Urinary bladder (tissue), 4 donors: Measurements from ENCODE around the gene P2RX2. TPM values are rescaled to one million over a fixed set of nuclear protein-coding genes. Genes with fewer than 3 reads are reported as not detected.

Experiments
- DNase-seq: peaks from one replicate; pipeline ENCODE4 v3.0.0-alpha.2; 2015; ENCODE audit errors: extremely low spot score
- H3K27ac ChIP-seq: one replicate; pipeline ENCODE4 v1.5.1; 2013; ENCODE audit warnings: low read depth, mild to moderate bottlenecking, moderate library complexity
- H3K36me3 ChIP-seq: one replicate; pipeline ENCODE4 v1.6.1; 2013; ENCODE audit warnings: mild to moderate bottlenecking, moderate library complexity; ENCODE audit not compliant: insufficient read depth
- H3K4me1 ChIP-seq: one replicate; pipeline ENCODE4 v1.6.1; 2013; ENCODE audit warnings: mild to moderate bottlenecking, moderate library complexity; ENCODE audit not compliant: insufficient read depth
- H3K4me3 ChIP-seq: one replicate; pipeline ENCODE4 v1.5.1; 2013; ENCODE audit warnings: low read depth, low read length
- WGBS: extraction: QIAGEN DNeasy Blood & Tissue Kit; methylation state at CpG from one replicate; pipeline ENCODE4 v1.1.7; 2013; 5-methylcytosine and 5-hydroxymethylcytosine counted together
- polyA plus RNA-seq: library from polyadenylated mRNA; stranded (reverse); fragments of 200-250 nt; gene quantifications from one replicate; pipeline ENCODE4 v1.2.3, GENCODE V29; 2013
- total RNA-seq: library from RNA; depleted of rRNA; stranded (reverse); fragments of >200 nt; gene quantifications from one replicate; pipeline ENCODE4 v1.2.3, GENCODE V29; 2014
- donor health status: healthy with polysubstance abuse.
- donor health status: healthy.

P2RX2 gene
- total and polyA plus RNA-seq, 2 donors: 0.37 TPM; not detected in 1

DNA sequence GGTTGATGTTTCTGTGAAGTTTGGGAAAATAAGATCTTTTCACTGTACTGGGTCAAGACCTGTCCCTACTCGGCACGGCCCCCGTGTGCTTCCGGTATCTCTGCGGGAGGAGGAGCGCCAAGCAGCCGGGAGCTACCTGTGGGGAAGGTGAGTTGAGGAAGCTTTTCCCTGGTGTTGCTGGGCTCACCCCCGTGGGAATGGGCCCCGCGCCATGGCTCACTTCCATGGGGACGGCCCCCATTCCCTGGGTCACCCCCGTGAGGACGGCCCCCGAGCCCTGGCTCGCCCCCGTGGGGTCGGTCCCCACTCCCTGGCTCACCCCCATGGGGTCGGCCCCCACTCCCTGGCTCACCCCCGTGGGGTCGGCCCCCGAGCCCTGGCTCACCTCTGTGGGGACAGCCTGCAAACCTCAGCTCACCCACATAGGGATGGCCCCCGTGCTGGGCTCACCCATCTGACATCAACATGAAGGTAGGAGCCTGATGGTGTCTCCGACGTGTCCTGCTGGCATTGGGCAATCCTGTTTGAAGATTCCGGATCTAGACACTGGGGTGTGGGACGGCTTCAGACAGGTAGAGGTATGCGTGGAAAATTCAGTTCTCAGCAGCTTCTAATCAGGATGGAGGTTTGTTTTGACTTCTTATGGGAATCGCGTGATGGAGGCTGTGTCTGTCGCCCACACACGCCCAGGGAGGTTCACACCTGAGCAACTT is 17.2 kb upstream of the P2RX2 start:
- H3K27ac ChIP-seq: no peak overlapping the region

DNA sequence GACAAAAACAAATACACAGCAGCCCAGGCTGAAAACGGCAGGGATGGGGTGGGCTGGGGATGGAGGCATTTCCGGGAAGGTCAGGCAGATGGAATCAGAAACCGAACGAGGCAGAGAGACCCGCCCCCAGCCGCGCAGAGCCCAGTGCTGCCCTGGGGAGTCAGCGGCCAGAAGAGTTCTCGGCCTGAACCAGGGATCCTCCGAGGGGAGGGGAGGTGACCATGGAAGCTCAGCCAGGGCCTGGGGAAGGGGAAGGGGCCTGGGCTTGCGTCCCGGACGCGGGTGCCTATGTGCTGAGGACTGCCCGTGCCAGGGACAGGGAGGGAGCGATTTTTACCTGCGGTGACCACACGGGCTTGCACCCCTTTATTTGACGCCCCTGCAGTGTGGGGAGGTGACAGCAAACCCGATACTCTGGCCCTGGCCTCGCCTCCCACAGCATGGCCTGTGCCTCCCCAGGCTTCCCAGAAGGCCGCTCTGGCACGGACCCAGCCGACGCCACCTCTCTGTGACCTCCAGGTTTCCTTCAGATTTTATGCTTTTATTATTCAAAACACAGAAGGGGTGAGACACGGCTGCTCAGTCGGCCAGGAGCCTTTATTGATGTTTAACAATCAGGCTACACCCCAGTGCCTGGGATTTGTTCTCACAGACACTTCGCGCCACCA is 15.9 kb upstream of the P2RX2 start:
- Histone ChIP-seq H3K36me3 (no peaks in the 10 kb centered on the region), H3K4me1 (no peaks in the 10 kb centered on the region), H3K27ac (peak overlapping the region; percentile 24), H3K4me3 (no peak overlapping the region)
- 43% methylated on average over 29 of the region's 29 CpGs for WGBS
- DNase-seq: no peak

More for the DNA sequence above, 17.2 kb upstream of the P2RX2 start:
- no peaks in the 10 kb centered on the region for H3K36me3 ChIP-seq
- H3K4me1 ChIP-seq: no peaks in the 10 kb centered on the region
- DNase-seq: no peak
- H3K4me3 ChIP-seq: no peak overlapping the region
- 82% methylated on average over 31 of the region's 31 CpGs for whole genome bisulfite sequencing

DNA sequence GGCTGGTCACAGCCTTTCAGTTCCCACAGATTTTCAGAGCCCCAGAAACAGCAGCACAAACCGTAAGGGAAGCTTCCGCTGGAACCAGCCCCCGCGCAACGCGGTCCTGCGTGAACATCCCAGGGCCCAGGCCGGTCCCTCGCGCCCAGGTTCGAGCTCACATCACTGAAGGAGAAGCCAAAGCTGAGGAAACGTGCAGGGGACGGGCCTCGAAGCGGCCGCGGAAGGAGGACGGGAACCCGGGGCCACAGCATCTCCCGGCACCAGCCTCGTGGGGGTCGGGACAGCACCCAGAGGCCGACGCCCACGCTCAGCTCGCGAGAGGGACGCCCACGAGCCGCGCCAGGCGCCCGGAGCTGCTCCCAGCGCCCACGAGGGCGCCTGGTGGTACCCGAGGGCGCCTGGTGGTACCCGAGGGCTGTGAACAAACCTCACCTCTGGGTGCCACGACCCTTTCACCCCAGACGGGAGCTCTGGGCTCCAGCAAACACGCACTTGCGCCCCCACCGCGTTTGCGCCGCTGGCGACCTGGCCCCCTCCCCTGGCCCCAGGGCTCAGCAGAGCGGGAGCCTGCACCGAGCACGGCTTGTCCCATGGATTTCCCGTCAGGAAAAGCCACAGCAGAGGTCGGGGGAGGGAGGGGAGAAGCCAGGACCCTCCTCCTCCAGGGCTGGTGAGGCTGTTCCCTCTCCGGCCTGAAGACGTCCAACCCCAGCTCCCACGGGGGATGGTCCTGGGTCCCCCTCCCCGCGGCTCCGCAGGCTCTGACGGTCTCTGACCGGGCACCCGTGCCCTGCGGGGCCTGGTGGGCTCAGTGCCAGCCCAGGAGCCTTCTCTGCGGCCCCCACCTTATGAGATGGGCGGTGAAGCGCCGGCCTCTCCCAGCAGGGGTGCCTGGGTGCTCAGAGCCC is 15.1 kb upstream of the P2RX2 start:
- Histone ChIP-seq H3K36me3 (no peaks in the 10 kb centered on the region), H3K27ac (no peak overlapping the region), H3K4me1 (no peaks in the 10 kb centered on the region), H3K4me3 (no peak overlapping the region)
- 49% methylated on average over 67 of the region's 67 CpGs for WGBS
- no peak for DNase-seq

DNA sequence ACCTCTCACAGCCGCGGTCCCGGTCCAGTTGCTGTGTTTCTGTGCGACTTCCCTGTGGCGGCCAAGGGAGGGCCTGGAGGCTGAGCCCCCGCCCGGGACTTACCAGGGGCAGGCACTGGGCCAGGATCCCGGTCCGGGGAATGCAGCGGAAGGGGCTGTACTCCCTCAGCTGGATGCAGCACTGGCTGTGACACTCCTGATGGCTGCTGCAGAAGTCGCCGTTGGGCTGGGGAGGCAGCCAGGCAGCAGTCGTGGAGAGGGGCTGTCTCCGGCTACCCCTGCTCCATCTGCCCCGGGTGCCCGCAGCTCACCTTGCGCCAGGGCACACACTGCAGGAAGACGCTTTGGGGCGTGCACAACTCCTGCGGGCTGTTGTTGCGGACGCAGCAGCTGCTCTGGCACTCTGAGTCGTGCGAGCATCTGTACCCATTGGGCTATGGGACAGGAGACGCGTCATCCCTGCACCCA is 14.4 kb upstream of the P2RX2 start:
- no peak overlapping the region for H3K27ac ChIP-seq
- H3K4me3 ChIP-seq: no peak overlapping the region
- WGBS: 41% methylated on average over 26 of the region's 26 CpGs

DNA sequence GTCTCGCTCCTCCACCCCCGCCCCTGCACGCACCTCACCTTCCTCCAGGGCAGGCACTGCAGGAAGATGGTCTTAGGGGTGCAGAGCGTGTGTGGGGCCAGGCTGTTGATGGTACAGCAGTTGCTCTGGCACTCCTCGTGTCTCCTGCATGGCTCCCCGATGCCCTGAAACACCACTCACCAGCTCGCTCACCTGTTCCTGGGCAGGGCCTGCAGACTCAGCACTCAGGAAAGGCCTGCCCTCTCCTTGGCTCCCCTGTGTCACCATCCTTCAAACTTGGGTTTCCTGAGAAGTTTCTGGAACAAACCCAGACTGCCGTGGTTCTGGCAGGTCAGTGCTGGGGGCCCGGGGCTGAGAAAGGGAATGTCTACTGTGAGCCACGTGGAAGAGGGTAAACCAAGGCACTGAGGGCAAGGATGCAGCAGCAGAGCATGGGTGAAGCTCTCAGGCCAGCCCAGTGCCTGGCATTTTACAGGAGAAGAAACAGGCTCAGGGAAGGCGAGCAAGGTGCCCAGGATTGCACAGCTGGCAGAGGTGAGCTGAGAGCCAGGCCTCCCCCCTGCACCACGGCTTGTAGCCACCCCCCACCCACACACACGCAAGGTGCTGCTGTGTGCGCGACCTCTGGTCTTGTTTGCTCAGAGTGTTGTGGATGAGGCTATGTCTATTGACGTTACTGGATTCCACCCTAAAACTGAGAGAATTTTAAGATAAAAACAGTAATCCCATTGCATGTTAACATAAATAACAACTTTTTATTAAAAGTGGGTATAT is 13.7 kb upstream of the P2RX2 start:
- H3K36me3 ChIP-seq: no peaks in the 10 kb centered on the region
- H3K4me3 ChIP-seq: no peak overlapping the region
- 79% methylated on average over 16 of the region's 16 CpGs for WGBS

More for the DNA sequence above, 14.4 kb upstream of the P2RX2 start:
- H3K4me1 ChIP-seq: no peaks in the 10 kb centered on the region
- DNase-seq: no peak
- H3K36me3 ChIP-seq: no peaks in the 10 kb centered on the region

GRCh38 chr12:132605892-132606291 is 12.7 kb upstream of the P2RX2 start:
- DNase-seq: no peak
- Histone ChIP-seq H3K27ac (no peak overlapping the region), H3K4me3 (no peak overlapping the region), H3K4me1 (no peaks in the 10 kb centered on the region), H3K36me3 (no peaks in the 10 kb centered on the region)
- 84% methylated on average over 18 of the region's 18 CpGs for WGBS

More for the DNA sequence above, 13.7 kb upstream of the P2RX2 start:
- DNase-seq: no peak
- Histone ChIP-seq H3K4me1 (no peaks in the 10 kb centered on the region), H3K27ac (no peak overlapping the region)

- Histone ChIP-seq H3K36me3 (no peaks in the 10 kb centered on the region), H3K4me3 (no peak overlapping the region), H3K27ac (no peak overlapping the region), H3K4me1 (no peaks in the 10 kb centered on the region)
- DNase-seq: no peak
- 65% methylated on average over 16 of the region's 16 CpGs for WGBS
These were observed 12.1 kb upstream of the P2RX2 start for GRCh38 chr12:132606466-132606865.

DNA sequence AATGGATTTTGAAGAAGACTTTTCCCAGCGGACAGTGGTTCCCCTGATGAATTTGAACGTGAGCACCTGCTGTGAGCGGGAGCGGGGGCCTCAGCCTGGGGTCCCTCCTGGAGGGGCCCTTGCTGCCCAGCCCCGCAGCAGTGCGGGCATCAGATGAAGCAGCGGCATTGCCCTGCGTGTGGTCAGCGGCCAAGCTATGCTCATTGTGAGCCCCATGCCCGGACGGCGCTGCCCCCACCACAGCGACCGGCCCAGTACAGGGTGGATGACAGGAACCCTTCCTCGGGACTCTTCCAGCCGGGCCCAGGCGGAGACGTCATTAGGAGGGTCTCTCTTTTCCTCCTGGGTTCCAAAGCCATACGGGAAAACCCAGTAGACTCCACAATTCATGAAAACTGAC is 11.6 kb upstream of the P2RX2 start:
- H3K27ac ChIP-seq: no peak overlapping the region
- no peak overlapping the region for H3K4me3 ChIP-seq
- DNase-seq: no peak
- H3K4me1 ChIP-seq: no peaks in the 10 kb centered on the region
- WGBS: 84% methylated on average over 19 of the region's 19 CpGs
- H3K36me3 ChIP-seq: no peaks in the 10 kb centered on the region

DNA sequence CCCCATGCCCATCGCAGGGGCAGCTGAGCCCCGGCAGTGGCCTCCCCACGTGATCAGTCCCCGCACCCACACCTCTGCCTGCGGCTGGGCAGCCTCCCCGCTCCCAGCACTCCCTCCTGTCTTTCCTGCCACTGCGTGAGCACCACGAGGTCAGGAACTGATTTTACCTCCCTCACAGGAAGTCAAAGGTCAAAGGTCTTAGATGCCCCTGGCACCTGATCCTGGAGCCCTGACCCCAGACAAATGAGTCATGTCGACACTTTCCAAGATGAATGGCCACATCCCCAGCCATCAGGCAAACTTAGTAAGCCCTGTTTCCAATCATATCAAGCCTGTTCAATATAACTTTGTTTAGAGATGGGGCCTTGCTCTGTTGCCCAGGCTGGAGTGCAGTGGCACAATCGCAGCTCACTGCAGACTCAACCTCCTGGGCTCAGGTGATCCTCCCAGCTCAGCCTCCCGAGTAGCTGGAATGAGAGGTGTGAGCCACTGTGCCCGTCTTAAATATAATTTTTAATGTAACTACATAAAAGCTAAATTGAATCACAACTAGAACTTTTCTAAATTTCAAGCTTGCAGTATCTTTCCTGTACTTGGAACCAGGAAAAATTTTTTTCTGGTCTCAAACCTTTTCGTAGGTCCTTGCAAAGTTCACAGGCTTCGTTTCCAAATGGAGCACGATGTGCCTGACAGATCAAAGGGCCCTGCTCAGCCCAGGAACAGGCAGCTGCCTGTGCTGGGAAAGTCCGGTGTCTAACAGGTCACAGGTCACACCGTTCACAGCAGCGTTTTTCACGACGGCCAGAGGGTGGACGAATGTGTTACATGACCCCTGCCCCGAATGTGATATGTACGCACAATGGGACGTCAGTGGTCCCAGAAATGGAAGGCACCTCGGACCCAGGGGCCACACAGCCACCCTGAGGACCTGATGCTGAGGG is 10.1 kb upstream of the P2RX2 start:
- WGBS: 47% methylated on average over 25 of the region's 25 CpGs
- H3K27ac ChIP-seq: no peak overlapping the region

GRCh38 chr12:132610051-132610759 is 8.4 kb upstream of the P2RX2 start, which contains the start of gene LRCOL1:
Gene LRCOL1, minus strand, starts transcription at chr12:132610582. Its CDS starts 4,331 bp downstream, at chr12:132606251.
- Histone ChIP-seq H3K36me3 (no peaks in the 10 kb centered on the region), H3K27ac (no peak within 1 kb of the TSS), H3K4me1 (no peaks in the 10 kb centered on the region), H3K4me3 (no peak within 1 kb of the TSS)
- no peak for DNase-seq
- 31% methylated on average over 35 of the region's 35 CpGs for WGBS

More for the DNA sequence above, 10.1 kb upstream of the P2RX2 start:
- Histone ChIP-seq H3K4me3 (no peak overlapping the region), H3K4me1 (no peaks in the 10 kb centered on the region), H3K36me3 (no peaks in the 10 kb centered on the region)
- DNase-seq: no peak

GRCh38 chr12:132610866-132611602 is 7.5 kb upstream of the P2RX2 start:
- H3K4me3 ChIP-seq: no peak overlapping the region
- H3K4me1 ChIP-seq: no peaks in the 10 kb centered on the region
- DNase-seq: no peak
- H3K27ac ChIP-seq: no peak overlapping the region
- H3K36me3 ChIP-seq: no peaks in the 10 kb centered on the region
- 75% methylated on average over 33 of the region's 33 CpGs for WGBS
